HCT116 (cell line): Measurements from ENCODE around the gene SYF2. TPM values are rescaled to one million over a fixed set of nuclear protein-coding genes. Genes with fewer than 3 reads are reported as not detected.
"Not testable (repeated sequence)": the region's sequence is repeated elsewhere in the genome, so short reads cannot be mapped to it uniquely, and the experiment has no call there.

Experiments used
- ATAC-seq: fragments of 200-7000 bp; cut with Tn5 transposase; 2 replicates; pipeline ENCODE4 v1.9.1; 2020; ENCODE audit warnings: mild to moderate bottlenecking, moderate library complexity
- BruUV-seq: library from RNA; stranded (reverse); fragments of 400-500 nt; replicated peaks from 2 replicates; lab custom pipeline; 2021; lab: Mats Ljungman, UMichigan
- CTCF ChIA-PET: fragments of 300-600 bp; sonication (Branson Sonifier 250); formaldehyde crosslinking; loops from one replicate; lab custom pipeline; 2021; ENCODE audit warnings: antibody characterized with exemption; lab: Charles Lee
- POLR2A ChIA-PET: fragments of 300-600, 350-600 bp; sonication (Branson Sonifier 250); formaldehyde crosslinking; loops from one replicate; lab custom pipeline; 2021; ENCODE audit warnings: antibody characterized with exemption; lab: Charles Lee
- RAD21 ChIA-PET, 2 experiments: fragments of 300-600 bp; sonication (Branson Sonifier 250); formaldehyde crosslinking; loops; one replicate each; lab custom pipeline; 2023; ENCODE audit warnings: low total read pairs in 2 of 2; ENCODE audit not compliant: uncharacterized antibody in 2 of 2, unreplicated experiment in 2 of 2, low non-redundant PET in 1 of 2; lab: Charles Lee
- DNase-seq: peaks from one replicate; pipeline ENCODE4 v3.0.0-alpha.2; 2010; ENCODE audit warnings: low read depth, low spot score
- H2AFZ ChIP-seq: fragments of 200-600 bp; shearing (Covaris generic), sonication (generic); 2 replicates; pipeline ENCODE4 v1.6.1; 2017; ENCODE audit warnings: low read depth, mixed run types, mixed read lengths, antibody characterized with exemption, low read length; ENCODE audit not compliant: poor library complexity, severe bottlenecking
- H3K27ac ChIP-seq: 2 replicates; pipeline ENCODE4 v1.5.1; 2012; ENCODE audit warnings: low read depth, low read length
- H3K27me3 ChIP-seq: fragments of 200-600 bp; sonication (generic); 2 replicates; pipeline ENCODE4 v1.6.1; 2016; ENCODE audit warnings: mixed run types, low read length, mixed read lengths; ENCODE audit not compliant: insufficient read depth
- H3K36me3 ChIP-seq, 2 experiments: fragments of 200-500 bp in 1 of 2; fragments of 200-600 bp in 1 of 2; sonication (Bioruptor generic) in 1 of 2; sonication (generic) in 1 of 2; 2 replicates each; pipeline versions ENCODE4 v1.5.1 to v1.6.1; 2014 to 2016; ENCODE audit warnings: low read length in 2 of 2, inconsistent platforms in 1 of 2, mixed read lengths in 1 of 2, mixed run types in 1 of 2; ENCODE audit not compliant: insufficient read depth in 2 of 2, control insufficient read depth in 1 of 2
- H3K4me1 ChIP-seq, 2 experiments: fragments of 200-600 bp in 1 of 2; sonication (generic) in 1 of 2; 2 replicates each; pipeline versions ENCODE4 v1.5.1 to v1.6.1; 2012 to 2017; ENCODE audit warnings: low read length in 2 of 2, inconsistent platforms in 1 of 2, mild to moderate bottlenecking in 1 of 2, mixed read lengths in 1 of 2, mixed run types in 1 of 2, moderate library complexity in 1 of 2; ENCODE audit not compliant: insufficient read depth in 2 of 2, control insufficient read depth in 1 of 2
- H3K4me2 ChIP-seq: fragments of 200-600 bp; sonication (generic); 2 replicates; pipeline ENCODE4 v1.6.1; 2017; ENCODE audit warnings: mixed run types, low read length, mixed read lengths
- H3K4me3 ChIP-seq, 2 experiments: fragments of 200-600 bp in 1 of 2; sonication (generic) in 1 of 2; replicated peaks in 1 of 2; 2 replicates each; pipeline ENCODE4 v1.5.1; 2011 to 2016; ENCODE audit warnings: low read length in 2 of 2, control low read depth in 1 of 2, low read depth in 1 of 2, mild to moderate bottlenecking in 1 of 2, mixed read lengths in 1 of 2, mixed run types in 1 of 2
- H3K79me2 ChIP-seq: fragments of 200-600 bp; sonication (generic); 2 replicates; pipeline ENCODE4 v1.6.1; 2017; ENCODE audit warnings: mild to moderate bottlenecking, mixed run types, low read length, moderate library complexity, mixed read lengths; ENCODE audit not compliant: insufficient read depth
- H3K9ac ChIP-seq: fragments of 200-600 bp; sonication (generic); 2 replicates; pipeline ENCODE4 v1.6.1; 2016; ENCODE audit warnings: low read length, mixed read lengths
- H3K9me2 ChIP-seq: fragments of 200-600 bp; sonication (generic), shearing (Covaris generic); 2 replicates; pipeline ENCODE4 v1.6.1; 2017; ENCODE audit warnings: mixed run types, mild to moderate bottlenecking, moderate library complexity; ENCODE audit not compliant: insufficient read depth
- H3K9me3 ChIP-seq, 2 experiments: fragments of 200-500 bp in 1 of 2; fragments of 200-600 bp in 1 of 2; sonication (Bioruptor generic) in 1 of 2; sonication (generic) in 1 of 2; 2 replicates each; pipeline ENCODE4 v1.6.1; 2014 to 2017; ENCODE audit warnings: low read length in 2 of 2, mixed read lengths in 2 of 2, inconsistent platforms in 1 of 2, low read depth in 1 of 2, mild to moderate bottlenecking in 1 of 2, mixed run types in 1 of 2, moderate library complexity in 1 of 2; ENCODE audit not compliant: control insufficient read depth in 1 of 2, insufficient read depth in 1 of 2
- H4K20me1 ChIP-seq: fragments of 200-600 bp; sonication (generic), shearing (Covaris generic); 2 replicates; pipeline ENCODE4 v1.6.1; 2017; ENCODE audit warnings: mixed run types, mild to moderate bottlenecking, moderate library complexity; ENCODE audit not compliant: insufficient read depth
- intact Hi-C: fragments of 100-400 bp; cut with micrococcal nuclease; formaldehyde crosslinking; loops from 2 replicates; pipeline ENCODE4 v1.10.0; 2022
- total RNA-seq: library from RNA; stranded (reverse); gene quantifications from one replicate; pipeline ENCODE4 v1.2.1, GENCODE V29; 2021; ENCODE audit not compliant: unreplicated experiment

Gene SYF2
- total RNA-seq, 1 experiment from 2014 or later: 40.4 TPM

DNA sequence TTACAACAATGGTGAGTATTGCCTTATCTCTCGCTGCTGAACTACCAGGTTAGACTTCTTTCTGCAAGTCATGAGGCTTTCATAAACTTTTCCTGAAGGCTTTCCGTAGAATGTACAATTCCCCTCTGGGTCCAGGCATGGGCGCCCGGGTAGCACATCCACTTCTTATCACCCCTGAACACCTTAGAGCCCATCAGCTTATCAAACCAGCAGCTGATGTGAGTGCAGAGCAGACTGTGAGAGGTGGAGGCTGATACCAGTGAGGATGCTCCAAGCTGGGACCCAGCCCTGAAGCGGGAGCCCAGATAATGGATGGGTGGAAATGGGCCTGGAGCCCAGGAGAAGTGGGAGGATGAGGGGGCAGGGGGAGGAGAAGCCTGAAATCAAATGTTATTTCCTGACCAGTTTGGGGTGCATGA is 47.4 kb upstream of the SYF2 start:
- H3K9me2 ChIP-seq, H3K4me1 ChIP-seq, intact Hi-C loops, H3K27me3 ChIP-seq, H3K79me2 ChIP-seq, CTCF ChIA-PET, DNase-seq, H3K9ac ChIP-seq, H3K4me3 ChIP-seq, POLR2A ChIA-PET, H4K20me1 ChIP-seq, ATAC-seq, H3K36me3 ChIP-seq, H3K27ac ChIP-seq, H3K4me2 ChIP-seq, H3K9me3 ChIP-seq, H2AFZ ChIP-seq, RAD21 ChIA-PET, BruUV-seq: not testable (repeated sequence)

- H3K9me3 ChIP-seq, H4K20me1 ChIP-seq, H3K4me2 ChIP-seq, ATAC-seq, H3K36me3 ChIP-seq, RAD21 ChIA-PET, intact Hi-C loops, POLR2A ChIA-PET, H3K27me3 ChIP-seq, H3K27ac ChIP-seq, DNase-seq, H3K9me2 ChIP-seq, BruUV-seq, CTCF ChIA-PET, H3K9ac ChIP-seq, H3K79me2 ChIP-seq, H2AFZ ChIP-seq, H3K4me3 ChIP-seq, H3K4me1 ChIP-seq: not testable (repeated sequence)
Observed at GRCh38 chr1:25278790-25279189, 46.5 kb upstream of the SYF2 start.

GRCh38 chr1:25278358-25278757 is 46.1 kb upstream of the SYF2 start:
- ATAC-seq, H3K9me3 ChIP-seq, CTCF ChIA-PET, H4K20me1 ChIP-seq, H2AFZ ChIP-seq, H3K27ac ChIP-seq, H3K79me2 ChIP-seq, DNase-seq, H3K9ac ChIP-seq, intact Hi-C loops, H3K4me3 ChIP-seq, H3K27me3 ChIP-seq, H3K4me1 ChIP-seq, RAD21 ChIA-PET, POLR2A ChIA-PET, H3K4me2 ChIP-seq, H3K9me2 ChIP-seq, H3K36me3 ChIP-seq, BruUV-seq: not testable (repeated sequence)

- H3K4me1 ChIP-seq, H3K36me3 ChIP-seq, ATAC-seq, POLR2A ChIA-PET, RAD21 ChIA-PET, H2AFZ ChIP-seq, H3K79me2 ChIP-seq, H3K9me2 ChIP-seq, H3K4me3 ChIP-seq, H3K9me3 ChIP-seq, H3K27me3 ChIP-seq, H4K20me1 ChIP-seq, CTCF ChIA-PET, H3K4me2 ChIP-seq, intact Hi-C loops, BruUV-seq, H3K27ac ChIP-seq, H3K9ac ChIP-seq, DNase-seq: not testable (repeated sequence)
Observed at GRCh38 chr1:25277295-25277694, 45.0 kb upstream of the SYF2 start.

GRCh38 chr1:25275648-25276047 is 43.3 kb upstream of the SYF2 start:
- H3K9ac ChIP-seq, H3K9me3 ChIP-seq, H3K79me2 ChIP-seq, intact Hi-C loops, H3K36me3 ChIP-seq, H4K20me1 ChIP-seq, RAD21 ChIA-PET, BruUV-seq, H3K27me3 ChIP-seq, H3K4me2 ChIP-seq, POLR2A ChIA-PET, H3K27ac ChIP-seq, H3K9me2 ChIP-seq, H3K4me1 ChIP-seq, DNase-seq, H2AFZ ChIP-seq, H3K4me3 ChIP-seq, ATAC-seq, CTCF ChIA-PET: not testable (repeated sequence)
